HK-2 (cell line): ENCODE data around the gene KIF23.
"Not testable (repeated sequence)": the region's sequence is repeated elsewhere in the genome, so short reads cannot be mapped to it uniquely, and the experiment has no call there.

Experiments
- DNase-seq: peaks from one replicate; pipeline ENCODE4 v3.0.0-alpha.2; 2018; ENCODE audit not compliant: unreplicated experiment

Gene KIF23

GRCh38 chr15:69413822-69414700, at the start of gene KIF23:
KIF23 (plus strand) TSS chr15:69414349; CDS start chr15:69414466, 117 bp downstream.
- peak; percentile 88 for DNase-seq

DNA sequence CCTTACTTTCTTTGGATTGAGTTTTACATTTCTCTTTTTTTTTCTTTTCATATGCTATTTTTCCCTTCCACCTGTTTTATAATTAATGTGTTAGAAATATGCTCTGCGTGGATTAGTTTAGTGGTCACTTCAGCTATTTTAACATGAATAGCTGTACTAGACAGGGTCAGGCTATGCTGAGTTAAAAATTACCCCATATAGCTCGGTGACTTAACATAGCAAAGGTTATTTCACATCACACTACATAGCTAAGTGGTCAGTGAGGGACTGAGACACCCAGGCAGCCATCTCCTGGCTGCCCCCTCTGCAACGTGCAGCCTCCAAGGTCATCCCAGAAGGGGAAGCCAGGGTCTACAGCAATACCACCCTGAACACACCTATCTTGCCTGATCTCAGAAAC, 46.9 kb upstream of the KIF23 start:
- no peak for DNase-seq

- no peak for DNase-seq
Observed at GRCh38 chr15:69369631-69370030, 44.5 kb upstream of the KIF23 start.

DNA sequence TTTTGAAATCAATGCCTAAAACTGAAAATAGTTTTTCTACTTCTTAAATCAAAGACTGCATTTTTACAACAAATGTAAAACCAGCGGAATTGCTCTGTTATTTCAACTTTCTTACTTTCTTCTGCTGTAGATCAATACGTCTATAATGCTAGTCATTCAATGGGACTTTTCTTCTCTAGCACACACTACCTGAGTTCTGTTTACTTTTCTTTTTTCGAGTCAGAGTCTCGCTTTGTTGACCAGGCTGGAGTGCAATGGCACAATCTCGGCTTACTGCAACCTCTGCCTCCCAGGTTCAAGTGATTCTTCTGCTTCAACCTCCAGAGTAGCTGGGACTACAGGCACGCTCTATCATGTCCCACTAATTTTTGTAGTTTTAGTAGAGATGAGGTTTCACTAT, 40.7 kb upstream of the KIF23 start:
- DNase-seq: no peak

- no peak for DNase-seq
Observed at GRCh38 chr15:69375151-69375790, 38.9 kb upstream of the KIF23 start.

- DNase-seq: no peak
Observed at GRCh38 chr15:69377216-69377970, 36.8 kb upstream of the KIF23 start.

DNA sequence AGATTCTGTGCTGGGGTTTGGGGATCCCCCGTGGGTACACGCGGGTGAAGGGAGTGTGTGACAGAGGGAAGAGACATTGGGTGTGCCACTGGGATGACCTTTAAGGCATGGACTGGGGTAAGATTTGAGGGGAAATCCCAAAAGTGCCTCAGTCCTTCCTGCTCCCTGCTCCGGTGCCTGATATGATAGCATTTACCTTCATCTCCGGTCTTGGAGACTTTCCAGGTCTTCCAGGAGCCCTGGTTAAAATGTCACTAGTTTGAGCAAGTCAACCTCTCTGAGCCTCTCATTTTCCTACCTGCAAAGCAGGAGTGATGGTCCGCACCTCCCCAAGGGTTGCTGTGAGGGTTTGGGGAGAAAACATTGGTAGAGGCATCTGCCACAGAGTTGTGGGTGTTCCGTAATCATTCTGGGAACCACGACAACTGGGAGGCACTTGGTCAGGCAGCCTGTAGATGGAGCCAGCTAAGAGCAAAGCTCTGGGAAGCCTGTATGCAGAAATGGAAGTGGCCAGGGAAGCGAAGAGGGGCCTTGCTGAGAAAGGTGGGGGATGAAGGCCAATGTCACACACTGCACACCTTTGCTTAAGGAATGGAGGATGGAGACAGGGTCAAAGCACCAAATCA, 33.9 kb upstream of the KIF23 start:
- DNase-seq: no peak

GRCh38 chr15:69380726-69381105, 33.4 kb upstream of the KIF23 start:
- no peak for DNase-seq

- DNase-seq: not testable (repeated sequence)
Observed at GRCh38 chr15:69382176-69382575, 32.0 kb upstream of the KIF23 start.

GRCh38 chr15:69384066-69384465, 30.1 kb upstream of the KIF23 start:
- DNase-seq: not testable (repeated sequence)

- no peak for DNase-seq
Observed at GRCh38 chr15:69384626-69385598, 29.2 kb upstream of the KIF23 start.

GRCh38 chr15:69385831-69386230, 28.3 kb upstream of the KIF23 start:
- no peak for DNase-seq

DNA sequence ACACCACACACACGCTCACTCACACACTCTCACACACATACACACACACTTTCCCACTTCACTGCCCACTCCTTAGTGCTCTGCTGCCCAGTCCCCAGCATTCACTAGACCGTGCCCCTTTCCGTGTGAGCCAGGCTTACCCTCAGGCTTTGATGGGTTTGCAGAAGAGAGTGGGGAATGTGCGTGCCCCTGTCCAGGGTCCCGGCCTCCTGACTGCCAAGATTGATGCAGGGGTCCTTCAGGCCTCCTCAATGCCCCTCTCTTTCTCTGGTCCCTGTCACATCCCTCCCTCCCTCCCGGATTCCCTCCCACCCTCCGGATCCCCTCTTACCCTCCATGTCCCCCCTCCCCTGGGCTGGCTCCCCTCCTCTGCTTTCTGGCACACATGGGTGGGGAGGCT, 27.9 kb upstream of the KIF23 start:
- no peak for DNase-seq

GRCh38 chr15:69388260-69388705, 25.9 kb upstream of the KIF23 start:
- DNase-seq: no peak

- no peak for DNase-seq
Observed at GRCh38 chr15:69389426-69389825, 24.7 kb upstream of the KIF23 start.

DNA sequence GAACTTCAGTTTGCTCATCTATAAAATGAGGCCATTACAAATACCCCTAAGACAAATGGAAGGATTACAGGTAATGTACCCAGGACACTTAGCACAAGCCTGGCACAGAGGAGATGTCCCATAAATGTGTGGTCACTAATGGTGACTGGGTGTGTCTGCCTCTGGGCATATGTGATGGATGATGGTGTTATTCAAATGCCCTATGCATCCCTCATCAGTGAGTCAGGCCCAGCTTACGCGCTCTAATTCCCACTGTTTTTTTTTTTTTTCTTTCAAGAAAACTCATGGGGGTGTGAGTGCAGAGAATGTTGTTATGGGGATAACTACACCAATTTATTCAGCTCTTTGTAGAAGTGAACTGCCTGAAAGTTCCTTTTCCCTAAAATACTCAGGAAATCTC, 23.6 kb upstream of the KIF23 start:
- DNase-seq: no peak

DNA sequence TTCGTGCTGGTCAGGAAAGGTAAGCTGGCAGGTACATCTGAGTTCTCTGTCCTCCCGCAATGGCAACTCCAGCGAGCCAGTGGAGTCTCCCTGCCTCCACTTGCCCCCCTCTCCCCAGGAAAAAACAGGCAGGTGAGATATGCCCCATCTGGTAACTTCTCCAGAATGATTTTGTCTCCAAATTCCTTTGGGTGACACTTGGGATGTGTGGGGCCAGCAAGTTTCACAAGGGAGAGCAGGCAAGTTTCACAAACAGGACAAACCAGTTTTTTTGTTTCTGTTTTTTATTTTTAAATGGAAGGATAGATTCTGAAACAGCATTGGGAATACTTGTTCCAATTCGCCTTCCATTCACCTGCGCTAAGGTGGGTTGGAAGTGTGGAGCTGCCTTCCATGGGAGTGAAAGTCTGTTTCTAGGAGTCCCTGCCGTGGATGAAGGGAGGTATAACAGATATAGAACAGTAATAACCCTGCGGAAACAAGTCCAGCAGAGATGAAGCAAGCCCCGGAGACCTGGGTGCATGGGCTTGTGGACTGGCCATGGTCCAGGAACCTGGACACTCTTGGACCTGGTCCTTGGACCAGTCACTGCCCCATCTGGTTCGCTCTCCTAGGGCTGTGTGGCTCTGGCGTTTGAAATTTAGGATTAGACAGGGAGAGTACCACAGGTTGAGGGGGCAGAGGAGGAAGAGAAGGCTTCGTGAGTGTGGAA, 22.9 kb upstream of the KIF23 start:
- no peak for DNase-seq

GRCh38 chr15:69392352-69392751, 21.8 kb upstream of the KIF23 start:
- no peak for DNase-seq

GRCh38 chr15:69393831-69394491, 20.2 kb upstream of the KIF23 start:
- peak; percentile 24 for DNase-seq
